Measurements from ENCODE around the gene PAF1.

DNA sequence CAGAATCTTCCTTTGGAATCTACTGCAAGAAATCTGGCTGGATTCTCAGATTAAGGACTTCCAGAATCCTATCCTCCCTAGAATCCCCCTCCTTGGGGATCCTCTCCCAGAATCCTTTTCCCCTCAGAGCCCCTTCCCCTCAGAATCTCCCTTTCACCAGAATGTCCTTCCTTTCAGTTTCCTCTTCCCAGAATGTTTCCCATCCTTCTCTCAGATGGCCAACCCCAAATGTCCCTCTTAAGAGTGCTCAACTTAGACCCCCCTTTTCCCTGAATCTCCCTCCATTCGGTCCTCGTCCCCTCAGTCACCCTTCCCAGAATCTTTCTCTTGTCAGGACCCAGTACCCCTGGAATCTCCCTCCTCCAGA, 45.4 kb upstream of the PAF1 start:
- TF ChIP-seq POLR2A (IDR thresholded peaks at IDR 0.05) (no peak), POLR2AphosphoS5 (IDR thresholded peaks at IDR 0.05) (no peak)
- TF ChIP-seq, protein P1, sequence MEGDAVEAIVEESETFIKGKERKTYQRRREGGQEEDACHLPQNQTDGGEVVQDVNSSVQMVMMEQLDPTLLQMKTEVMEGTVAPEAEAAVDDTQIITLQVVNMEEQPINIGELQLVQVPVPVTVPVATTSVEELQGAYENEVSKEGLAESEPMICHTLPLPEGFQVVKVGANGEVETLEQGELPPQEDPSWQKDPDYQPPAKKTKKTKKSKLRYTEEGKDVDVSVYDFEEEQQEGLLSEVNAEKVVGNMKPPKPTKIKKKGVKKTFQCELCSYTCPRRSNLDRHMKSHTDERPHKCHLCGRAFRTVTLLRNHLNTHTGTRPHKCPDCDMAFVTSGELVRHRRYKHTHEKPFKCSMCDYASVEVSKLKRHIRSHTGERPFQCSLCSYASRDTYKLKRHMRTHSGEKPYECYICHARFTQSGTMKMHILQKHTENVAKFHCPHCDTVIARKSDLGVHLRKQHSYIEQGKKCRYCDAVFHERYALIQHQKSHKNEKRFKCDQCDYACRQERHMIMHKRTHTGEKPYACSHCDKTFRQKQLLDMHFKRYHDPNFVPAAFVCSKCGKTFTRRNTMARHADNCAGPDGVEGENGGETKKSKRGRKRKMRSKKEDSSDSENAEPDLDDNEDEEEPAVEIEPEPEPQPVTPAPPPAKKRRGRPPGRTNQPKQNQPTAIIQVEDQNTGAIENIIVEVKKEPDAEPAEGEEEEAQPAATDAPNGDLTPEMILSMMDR (IDR thresholded peaks at IDR 0.05), result no peak

Data from breast epithelium (tissue), 3 donors.